SU-DHL-6 (cell line): ENCODE results near the gene COX10.

ENCODE experiments used
- CTCF ChIP-seq: fragments of 200-600 bp; sonication (generic); IDR thresholded peaks from one replicate; pipeline ENCODE4 v1.5.1; 2017; ENCODE audit warnings: antibody characterized with exemption, mild to moderate bottlenecking, low read length, moderate library complexity; ENCODE audit not compliant: insufficient read depth, poor library complexity, severe bottlenecking
- EZH2phosphoT487 ChIP-seq: fragments of 200-600 bp; sonication (generic), shearing (Covaris generic); conservative IDR thresholded peaks from 2 replicates; pipeline ENCODE4 v1.6.1; 2018; ENCODE audit warnings: mild to moderate bottlenecking, antibody characterized with exemption, low read length, moderate library complexity, mixed read lengths

GRCh38 chr17:14133104-14133503 is 63.8 kb downstream of the COX10 start:
- TF ChIP-seq CTCF = no peak
- TF ChIP-seq EZH2phosphoT487 = no peak
